Right atrium auricular region (tissue), 2 donors: ENCODE results near the gene PLEKHS1. TPM values are rescaled to one million over a fixed set of nuclear protein-coding genes. Genes with fewer than 3 reads are reported as not detected.

Experiments
- DNase-seq: peaks from one replicate; pipeline ENCODE4 v3.0.0-alpha.2; 2019; ENCODE audit warnings: low spot score
- H3K27ac ChIP-seq, 2 donors: fragments of 200-600 bp; sonication (generic); 1 replicate in 1 of 2; 2 replicates in 1 of 2; pipeline ENCODE4 v1.5.1; 2016 to 2019
- H3K27me3 ChIP-seq, 2 donors: fragments of 200-600 bp; sonication (generic); one replicate each; pipeline versions ENCODE4 v1.5.1 to v1.6.0; 2017 to 2019
- H3K36me3 ChIP-seq: fragments of 200-600 bp; sonication (generic); one replicate; pipeline ENCODE4 v1.5.1; 2016
- H3K4me1 ChIP-seq, 2 donors: fragments of 200-600 bp; sonication (generic); one replicate each; pipeline versions ENCODE4 v1.5.1 to v1.6.0; 2017 to 2019
- H3K4me3 ChIP-seq, 2 donors: fragments of 200-600 bp; sonication (generic); 1 replicate in 1 of 2; 2 replicates in 1 of 2; pipeline ENCODE4 v1.5.1; 2017 to 2019; ENCODE audit warnings: mild to moderate bottlenecking in 1 of 2, moderate library complexity in 1 of 2
- H3K9me3 ChIP-seq, 2 donors: fragments of 200-600 bp; sonication (generic); one replicate each; pipeline ENCODE4 v1.5.1; 2019
- CTCF ChIP-seq, 2 donors: fragments of 200-600 bp; sonication (generic); IDR thresholded peaks; one replicate each; pipeline ENCODE4 v1.5.1; 2019; ENCODE audit warnings: antibody characterized with exemption in 2 of 2
- total RNA-seq, 2 donors: library from RNA; depleted of rRNA; stranded (reverse); fragments of >200 nt; gene quantifications; one replicate each; pipeline ENCODE4 v1.1.0, GENCODE V29; 2016

The PLEKHS1 gene
- total RNA-seq, 2 donors from 2014 or later, result not detected

- Histone ChIP-seq H3K27me3 (no peaks in the 10 kb centered on the region), H3K27ac (no peak overlapping the region), H3K4me3 (no peak overlapping the region), H3K36me3 (peaks cover 23% of the 10 kb centered on the region), H3K9me3 (no peaks in the 10 kb centered on the region), H3K4me1 (no peaks in the 10 kb centered on the region)
- no peak for TF ChIP-seq CTCF (IDR thresholded peaks at IDR 0.05)
- DNase-seq, result no peak
Measured at GRCh38 chr10:113733635-113734034, 17.8 kb upstream of the PLEKHS1 start.

GRCh38 chr10:113735913-113736312, 15.6 kb upstream of the PLEKHS1 start:
- Histone ChIP-seq H3K27ac (no peak overlapping the region), H3K27me3 (no peaks in the 10 kb centered on the region), H3K9me3 (no peaks in the 10 kb centered on the region), H3K36me3 (peaks cover under 1% of the 10 kb centered on the region), H3K4me1 (no peaks in the 10 kb centered on the region), H3K4me3 (no peak overlapping the region)
- TF ChIP-seq CTCF (IDR thresholded peaks at IDR 0.05), result no peak
- DNase-seq, result no peak

- DNase-seq, result no peak
- Histone ChIP-seq H3K27me3 (no peaks in the 10 kb centered on the region), H3K27ac (no peak overlapping the region), H3K9me3 (no peaks in the 10 kb centered on the region), H3K36me3 (no peaks in the 10 kb centered on the region), H3K4me1 (no peaks in the 10 kb centered on the region), H3K4me3 (no peak overlapping the region)
- no peak for TF ChIP-seq CTCF (IDR thresholded peaks at IDR 0.05)
Measured at GRCh38 chr10:113736576-113736975, 14.9 kb upstream of the PLEKHS1 start.

- TF ChIP-seq CTCF (IDR thresholded peaks at IDR 0.05), result no peak
- no peak overlapping the region for H3K27ac ChIP-seq
- no peak overlapping the region for H3K4me3 ChIP-seq
Measured at GRCh38 chr10:113739031-113739430, 12.5 kb upstream of the PLEKHS1 start.

GRCh38 chr10:113739577-113739976, 11.9 kb upstream of the PLEKHS1 start:
- no peak overlapping the region for H3K27ac ChIP-seq
- H3K27me3 ChIP-seq, result no peaks in the 10 kb centered on the region
- no peak for DNase-seq
- H3K36me3 ChIP-seq, result no peaks in the 10 kb centered on the region
- H3K9me3 ChIP-seq, result peaks cover 0 to 2% of the 10 kb centered on the region in 2 donors
- no peak overlapping the region for H3K4me3 ChIP-seq
- no peaks in the 10 kb centered on the region for H3K4me1 ChIP-seq
- TF ChIP-seq CTCF (IDR thresholded peaks at IDR 0.05), result no peak

More at GRCh38 chr10:113739031-113739430, 12.5 kb upstream of the PLEKHS1 start:
- H3K27me3 ChIP-seq, result no peaks in the 10 kb centered on the region
- H3K9me3 ChIP-seq, result peaks cover 0 to 2% of the 10 kb centered on the region in 2 donors
- DNase-seq, result no peak
- no peaks in the 10 kb centered on the region for H3K4me1 ChIP-seq
- H3K36me3 ChIP-seq, result no peaks in the 10 kb centered on the region

GRCh38 chr10:113740850-113741249, 10.6 kb upstream of the PLEKHS1 start:
- Histone ChIP-seq H3K36me3 (no peaks in the 10 kb centered on the region), H3K4me3 (no peak overlapping the region), H3K27ac (no peak overlapping the region), H3K27me3 (no peaks in the 10 kb centered on the region), H3K4me1 (no peaks in the 10 kb centered on the region), H3K9me3 (peaks cover 0 to 2% of the 10 kb centered on the region in 2 donors)
- no peak for TF ChIP-seq CTCF (IDR thresholded peaks at IDR 0.05)
- DNase-seq, result no peak
